Ovary (tissue), 3 donors: ENCODE data around the gene TMEM255A.

Experiments used
- CTCF ChIP-seq, 3 donors: fragments of 450-650 bp in 2 of 3; fragments of 200-600 bp in 1 of 3; IDR thresholded peaks; one replicate each; pipeline versions ENCODE4 v1.5.1 to v1.8.0; 2016 to 2022; ENCODE audit warnings: antibody characterized with exemption in 3 of 3, mild to moderate bottlenecking in 1 of 3
- POLR2A ChIP-seq: fragments of 450-650 bp; IDR thresholded peaks from one replicate; pipeline ENCODE4 v1.6.1; 2017; ENCODE audit warnings: antibody characterized with exemption, mild to moderate bottlenecking, moderate library complexity
- donor health status: DM: no; HTN: no; CAD: no.

GRCh38 chrX:120271218-120271617, 40.0 kb downstream of the TMEM255A start:
- TF ChIP-seq CTCF (IDR thresholded peaks at IDR 0.05): no peak
- TF ChIP-seq POLR2A: no peak
